SKM-1 (cell line): Measurements from ENCODE around the gene TOLLIP.

Source experiments
- DNase-seq: peaks from one replicate; lab custom pipeline; 2025; ENCODE audit not compliant: unreplicated experiment; lab: John Stamatoyannopoulos, UW

The TOLLIP gene

DNA sequence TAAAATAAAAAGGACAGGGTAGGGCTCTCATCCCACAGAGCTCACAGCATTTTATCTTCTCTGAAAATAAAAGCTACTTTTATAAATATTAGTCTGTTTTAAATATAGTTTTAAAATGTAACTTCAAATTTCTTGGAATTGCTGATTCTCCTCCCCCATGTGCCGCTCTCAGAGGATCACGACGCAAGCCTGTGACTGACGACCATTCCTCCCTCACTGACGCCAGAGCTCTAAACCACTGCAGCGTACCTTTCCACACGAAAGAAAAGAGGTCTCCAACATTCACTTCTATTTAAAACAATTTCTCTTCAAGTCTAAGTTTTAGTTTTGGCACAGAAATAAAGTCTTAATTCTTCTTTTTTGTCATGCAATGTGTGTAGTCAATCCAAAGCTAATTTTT, 9.3 kb downstream of the TOLLIP start:
- DNase-seq = no peak

DNA sequence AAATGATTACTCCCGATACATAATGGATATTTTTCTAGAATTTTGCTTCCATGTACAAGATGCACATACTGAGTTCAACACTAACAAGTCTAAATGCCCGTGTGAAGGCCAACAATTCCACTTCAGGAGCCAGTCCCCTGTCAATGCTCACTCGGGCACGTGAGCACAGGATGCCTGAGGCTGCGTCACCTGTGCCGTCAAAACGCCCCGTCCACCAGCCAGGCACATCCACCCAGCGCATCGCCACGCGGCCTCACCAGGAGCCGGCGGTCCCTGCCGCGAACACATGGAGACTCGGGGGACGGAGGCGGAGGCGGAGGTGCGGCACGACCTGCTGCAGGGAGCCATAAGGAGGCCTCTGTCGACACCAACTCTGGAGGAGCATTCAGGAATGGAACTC, 9.8 kb downstream of the TOLLIP start:
- no peak for DNase-seq

DNA sequence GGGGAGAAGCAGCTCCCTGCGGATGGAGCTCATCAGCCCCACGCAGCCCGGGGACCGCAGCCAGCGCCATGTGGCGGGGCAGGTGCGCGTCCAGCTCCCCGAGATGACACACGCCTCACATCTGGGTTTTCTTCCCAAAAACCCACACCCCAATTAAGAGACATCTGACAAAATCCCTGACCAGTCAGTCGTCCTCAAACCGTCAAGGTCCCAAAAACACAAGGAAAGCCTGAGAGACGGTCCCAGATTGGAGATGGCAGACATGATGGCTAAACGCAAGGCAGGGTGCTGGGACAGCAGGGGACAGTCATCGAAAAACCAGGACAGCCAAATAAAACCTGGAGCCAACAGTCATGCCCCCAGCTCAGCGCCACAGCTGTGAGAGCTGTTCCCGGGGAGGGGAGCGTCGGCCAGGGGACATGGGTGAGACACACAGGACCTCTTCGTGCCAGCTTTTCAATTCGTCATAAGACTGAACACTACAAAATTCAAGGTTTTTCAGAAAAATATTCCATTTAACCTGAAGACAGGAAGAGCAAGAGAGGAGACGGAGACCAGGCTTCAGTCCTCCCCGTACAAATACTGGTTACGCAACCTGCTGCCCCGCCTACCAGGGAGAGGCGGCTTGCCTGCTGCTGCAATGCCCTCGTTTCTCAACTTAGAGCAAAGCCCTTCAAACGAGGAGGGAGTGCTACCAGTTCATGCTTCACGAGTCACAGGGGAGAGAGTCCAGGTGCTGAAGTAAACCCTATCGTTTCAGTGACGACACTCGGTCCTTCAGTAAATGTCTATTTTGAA, 10.5 kb downstream of the TOLLIP start:
- DNase-seq = peak; percentile 88

DNA sequence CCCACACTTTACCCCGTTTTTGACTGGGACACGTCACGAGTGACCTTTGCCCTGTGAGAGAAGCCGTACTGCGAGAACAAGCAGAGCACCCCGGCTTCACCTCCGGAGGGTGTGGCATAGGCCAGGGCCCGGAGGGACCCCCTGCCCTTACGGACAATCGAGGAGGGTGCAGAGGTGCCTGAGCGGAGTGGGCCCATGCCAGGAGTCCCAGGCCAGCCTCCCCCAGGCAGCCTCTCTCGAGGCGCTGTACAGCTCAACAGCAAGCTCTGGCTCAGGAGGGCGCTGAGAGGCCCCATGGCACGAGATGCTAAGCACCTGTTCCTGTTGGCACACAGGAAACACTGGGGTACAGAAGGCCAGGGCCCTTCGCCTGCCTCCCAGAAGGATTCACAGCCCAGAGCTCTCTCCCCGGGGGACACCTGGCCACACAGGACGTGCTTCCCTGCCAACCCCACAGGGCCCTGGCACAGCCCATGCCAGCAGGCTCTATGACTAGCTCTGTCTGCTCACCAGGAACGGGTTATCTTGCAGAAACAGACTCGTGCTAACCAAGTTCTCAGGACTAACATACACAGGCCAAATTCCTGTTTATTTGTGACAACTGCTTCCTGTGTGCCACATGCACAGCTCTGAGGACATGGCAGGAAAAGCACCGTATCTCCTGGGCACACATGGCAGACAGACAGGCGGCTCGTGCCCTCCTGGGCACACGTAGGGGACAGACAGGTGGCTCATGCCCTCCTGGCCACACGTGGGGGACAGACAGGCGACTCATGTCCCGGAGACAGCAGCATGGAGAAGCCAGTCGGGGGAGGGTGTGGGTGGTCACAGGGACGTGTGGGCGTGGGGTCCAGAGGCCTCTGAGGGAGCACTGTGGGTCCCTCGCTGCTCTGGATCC, 11.6 kb downstream of the TOLLIP start:
- no peak for DNase-seq

DNA sequence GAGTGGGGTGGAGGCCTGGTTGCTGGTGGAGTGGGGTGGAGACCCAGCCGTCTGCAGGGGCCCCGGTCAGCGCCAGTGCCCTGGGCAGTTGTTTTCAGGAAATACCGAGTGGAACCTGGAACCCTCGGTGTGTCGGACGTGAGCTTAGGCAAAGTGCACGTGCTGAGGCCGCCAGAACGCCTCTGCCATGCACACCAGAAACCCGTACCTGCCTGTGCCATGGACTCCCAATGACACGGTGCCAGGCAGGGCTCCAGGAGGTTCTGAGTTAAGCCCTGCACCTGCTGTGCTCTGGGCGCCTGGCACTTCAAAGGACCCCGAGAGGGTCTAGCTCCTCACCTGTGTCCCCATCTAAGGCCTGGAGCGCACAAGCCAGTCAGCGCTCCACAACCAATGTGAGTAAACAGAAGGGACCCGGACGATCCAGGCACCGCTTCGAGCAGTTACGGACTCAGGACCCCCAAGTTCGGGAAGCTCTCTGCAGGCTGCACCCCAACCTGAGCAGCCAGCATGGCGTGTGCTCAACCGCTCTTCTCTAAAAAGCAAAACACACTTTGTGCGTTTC, 12.3 kb downstream of the TOLLIP start:
- no peak for DNase-seq

DNA sequence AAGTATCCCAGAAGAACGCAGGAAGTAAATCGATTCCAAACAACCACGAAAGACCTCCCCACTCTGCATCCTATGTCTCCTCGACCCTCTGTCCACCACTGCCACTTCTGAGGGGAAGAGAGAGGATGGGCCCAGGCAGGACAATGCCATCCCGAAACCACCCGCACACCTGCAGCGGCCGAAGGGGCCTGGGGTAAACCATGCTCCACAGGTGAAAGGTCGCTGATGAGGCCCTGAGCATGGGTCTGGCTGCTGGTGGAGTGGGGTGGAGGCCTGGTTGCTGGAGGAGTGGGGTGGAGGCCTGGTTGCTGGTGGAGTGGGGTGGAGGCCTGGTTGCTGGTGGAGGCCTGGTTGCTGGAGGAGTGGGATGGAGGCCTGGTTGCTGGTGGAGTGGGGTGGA, 13.1 kb downstream of the TOLLIP start:
- DNase-seq = no peak

DNA sequence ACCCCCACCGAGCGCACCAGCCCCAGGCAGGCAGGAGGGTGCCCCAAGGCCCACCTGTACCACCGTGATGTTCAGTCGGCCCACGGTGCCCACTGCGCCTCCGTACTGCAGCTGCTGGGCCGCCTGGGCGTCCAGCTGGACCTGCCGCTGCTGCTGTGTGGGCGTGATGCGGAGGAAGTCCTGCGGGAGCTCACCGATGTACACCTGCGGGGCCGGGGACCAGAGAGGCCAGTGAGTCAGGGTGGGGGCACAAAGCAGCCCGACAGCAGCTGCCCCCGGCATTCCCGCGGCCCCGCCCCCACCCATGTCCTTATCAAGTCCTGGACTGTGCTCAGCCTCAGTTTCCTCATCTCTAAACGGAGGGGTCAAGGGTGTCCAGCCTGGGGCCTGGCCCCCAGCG, 13.8 kb downstream of the TOLLIP start:
- no peak for DNase-seq

DNA sequence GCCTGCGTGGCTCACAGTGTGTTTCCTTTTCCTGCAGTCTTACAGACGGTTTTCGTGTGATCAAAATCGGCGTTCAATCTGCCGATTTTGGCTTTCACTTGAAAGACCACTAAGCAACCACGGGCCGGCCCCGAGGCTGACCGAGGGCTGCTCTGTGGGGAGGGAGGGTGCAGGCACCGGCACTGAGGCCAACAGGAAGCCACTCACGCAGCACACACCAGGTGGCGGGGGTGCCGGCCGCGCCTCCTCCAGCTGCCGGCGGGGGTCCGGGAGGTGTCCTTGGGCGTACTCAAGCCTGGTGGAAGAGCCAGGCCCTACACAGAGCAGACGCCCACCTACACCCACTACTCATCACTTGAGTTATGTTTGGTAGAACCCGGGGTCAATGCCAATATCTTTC, 14.3 kb downstream of the TOLLIP start:
- no peak for DNase-seq

DNA sequence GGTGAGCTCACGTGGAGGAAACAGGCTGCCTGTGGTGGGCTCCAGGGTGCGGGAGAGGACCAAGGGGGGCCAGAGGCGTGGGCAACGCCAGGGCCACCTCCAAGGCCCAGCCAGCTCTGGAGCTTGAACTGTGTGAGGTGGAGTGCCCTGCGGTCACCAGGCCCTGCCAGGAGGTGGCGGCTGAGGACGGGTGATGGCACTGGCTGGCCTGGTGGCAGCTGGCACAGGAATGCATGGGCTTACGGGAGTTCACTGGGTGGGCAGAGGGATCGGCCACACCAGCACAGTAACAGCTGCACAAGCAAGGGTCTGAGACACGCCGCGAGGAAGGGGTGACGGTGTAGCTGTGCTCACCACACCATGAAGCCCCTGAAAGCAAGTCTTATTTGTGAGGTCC, 15.8 kb downstream of the TOLLIP start:
- DNase-seq = no peak

DNA sequence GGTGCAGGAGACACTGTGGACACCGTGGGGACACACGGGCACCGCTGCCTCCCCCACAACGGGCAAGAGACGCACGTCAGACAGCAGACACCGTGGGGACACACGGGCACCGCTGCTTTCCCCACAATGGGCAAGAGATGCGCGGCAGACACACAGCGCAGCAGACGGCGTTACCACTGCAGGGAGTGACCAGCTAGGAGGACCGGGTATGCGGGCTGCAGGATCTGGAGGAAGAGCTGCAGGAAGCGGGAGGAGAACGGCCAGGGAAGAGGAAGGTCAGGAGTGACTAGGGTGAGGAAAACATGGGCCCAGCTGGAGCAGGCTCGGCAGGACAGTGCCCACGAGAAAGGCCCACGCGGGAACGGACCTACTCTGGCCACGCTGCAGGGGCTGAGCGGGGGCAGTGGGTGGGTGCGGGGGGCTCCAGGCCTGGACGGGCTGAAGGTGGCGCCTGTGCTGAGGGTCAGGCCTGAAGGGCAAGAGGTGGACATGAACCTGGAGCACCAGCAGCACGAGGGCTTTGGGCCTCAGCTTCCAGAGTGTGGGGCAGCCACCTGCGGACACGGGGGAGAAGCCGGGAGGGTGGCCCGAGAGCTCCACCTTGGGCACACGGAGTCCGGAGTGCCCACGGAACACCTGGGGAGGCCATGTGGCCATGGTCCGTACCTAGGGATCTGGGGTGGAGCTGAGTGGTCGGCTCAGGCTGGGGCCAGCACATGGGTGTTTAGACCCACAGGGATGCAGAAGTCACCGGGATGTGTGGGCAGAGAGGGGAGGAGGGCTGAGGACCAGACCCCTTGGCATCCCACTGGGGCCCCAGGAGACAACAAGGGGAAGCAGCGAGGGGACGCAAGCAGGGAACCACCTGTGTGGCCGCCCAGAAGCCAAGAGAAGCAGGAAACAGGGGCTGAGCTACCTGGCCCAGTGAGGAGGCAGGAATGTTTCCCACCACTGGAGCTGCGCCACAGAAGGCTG, 16.5 kb downstream of the TOLLIP start:
- no peak for DNase-seq

DNA sequence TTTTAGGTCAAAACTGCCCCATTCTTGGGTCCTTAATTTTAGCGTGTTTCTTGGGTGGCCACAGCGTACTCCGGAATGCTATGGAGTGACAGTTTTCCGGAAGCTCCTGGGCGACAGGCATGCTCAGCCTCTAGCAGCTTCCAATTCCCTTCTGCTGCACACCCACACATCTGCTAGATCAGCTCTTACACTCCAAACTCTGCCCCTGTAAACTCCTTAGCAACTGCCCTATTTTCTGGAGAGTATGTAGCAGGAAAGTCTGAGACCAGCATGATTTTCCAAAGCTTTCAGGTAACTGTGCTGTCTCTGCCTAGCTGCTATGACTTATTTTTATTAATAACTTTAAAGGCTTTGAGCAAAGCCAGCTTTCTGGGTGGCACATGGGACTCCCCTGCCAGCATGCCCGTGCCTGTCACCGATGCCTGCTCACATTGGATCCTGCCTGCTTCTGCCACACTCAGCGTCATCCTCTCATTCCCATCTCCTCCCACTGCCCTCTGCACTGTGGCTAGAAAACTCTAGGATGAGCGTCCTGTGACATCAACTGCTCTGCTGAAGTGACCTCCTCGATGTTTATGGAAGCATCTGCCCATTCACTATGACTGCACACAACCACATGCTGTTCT, 17.3 kb downstream of the TOLLIP start:
- DNase-seq = no peak

DNA sequence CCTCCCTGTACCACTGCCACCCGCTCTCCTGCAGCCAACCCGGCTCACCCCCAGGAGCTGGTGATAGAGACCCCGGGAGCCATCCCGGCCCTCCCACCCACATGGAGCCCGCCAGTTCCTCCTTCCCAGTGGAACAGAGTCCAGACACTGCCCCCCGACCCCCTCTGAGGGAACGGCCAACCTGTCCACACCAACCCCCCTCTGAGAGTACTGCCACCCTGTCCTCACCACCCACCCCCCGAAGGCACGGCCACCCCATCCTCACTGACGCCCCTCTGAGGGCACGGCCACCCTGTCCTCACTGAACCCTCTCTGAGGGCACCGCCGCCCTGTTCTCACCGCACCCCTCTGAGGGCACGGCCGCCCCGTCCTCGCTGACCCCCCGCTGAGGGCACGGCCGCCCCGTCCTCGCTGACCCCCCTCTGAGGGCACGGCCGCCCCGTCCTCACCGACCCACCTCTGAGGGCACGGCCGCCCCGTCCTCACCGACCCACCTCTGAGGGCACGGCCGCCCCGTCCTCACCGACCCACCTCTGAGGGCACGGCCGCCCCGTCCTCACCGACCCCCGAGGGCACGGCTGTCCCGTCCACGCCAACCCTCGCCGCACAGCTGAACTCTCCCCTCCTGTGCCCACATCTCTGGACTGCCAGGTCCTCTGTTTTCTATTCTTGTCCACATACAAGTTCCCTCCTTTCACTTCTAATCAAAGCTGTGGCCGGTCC, 18.0 kb downstream of the TOLLIP start:
- DNase-seq = no peak

DNA sequence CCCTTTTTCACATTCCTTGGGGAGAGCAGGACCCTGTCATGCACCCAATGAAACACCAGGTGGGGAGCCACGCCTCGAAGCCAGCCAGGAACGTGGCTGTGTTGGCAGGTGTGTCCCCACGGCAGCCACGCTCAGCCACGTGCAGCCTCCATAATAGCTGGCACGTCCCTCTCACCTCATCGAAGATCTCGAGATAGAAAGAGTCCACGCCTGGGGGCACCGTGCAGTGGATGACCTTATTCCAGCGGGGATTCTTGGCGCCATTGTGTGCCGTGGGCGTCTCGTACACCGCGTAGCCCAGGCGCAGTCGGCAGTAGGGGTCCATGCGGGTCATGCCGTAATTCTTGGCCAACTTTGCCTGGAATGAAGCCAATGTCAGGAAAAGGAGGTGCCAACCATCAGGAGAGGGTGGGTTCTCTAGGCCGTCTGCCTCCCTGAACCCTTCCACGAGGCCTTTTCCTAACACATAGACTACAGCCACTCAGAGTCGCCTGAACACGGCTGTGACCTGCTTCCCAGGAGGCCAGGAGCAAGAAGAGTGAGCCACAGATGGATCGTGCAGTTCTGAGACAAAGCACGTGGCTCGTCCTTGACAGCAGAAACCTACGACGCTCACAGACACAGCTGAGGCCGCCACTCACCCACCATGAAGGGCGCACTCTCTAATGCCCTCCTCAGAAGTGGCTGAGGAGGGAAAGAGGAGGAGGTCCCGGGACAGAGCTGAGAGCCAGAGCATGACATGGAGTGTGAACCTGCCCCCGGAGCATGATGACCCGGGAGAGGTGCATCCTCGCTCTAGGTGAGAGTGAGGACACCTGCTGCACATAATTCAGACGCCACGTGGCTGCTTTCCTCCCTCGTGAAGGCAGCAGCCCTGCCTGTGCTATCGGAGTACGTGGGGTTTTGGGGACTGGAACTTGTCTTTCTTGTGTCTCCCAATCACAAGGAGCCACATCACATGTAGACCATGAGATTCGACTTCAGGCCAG, 19.1 kb downstream of the TOLLIP start:
- no peak for DNase-seq

DNA sequence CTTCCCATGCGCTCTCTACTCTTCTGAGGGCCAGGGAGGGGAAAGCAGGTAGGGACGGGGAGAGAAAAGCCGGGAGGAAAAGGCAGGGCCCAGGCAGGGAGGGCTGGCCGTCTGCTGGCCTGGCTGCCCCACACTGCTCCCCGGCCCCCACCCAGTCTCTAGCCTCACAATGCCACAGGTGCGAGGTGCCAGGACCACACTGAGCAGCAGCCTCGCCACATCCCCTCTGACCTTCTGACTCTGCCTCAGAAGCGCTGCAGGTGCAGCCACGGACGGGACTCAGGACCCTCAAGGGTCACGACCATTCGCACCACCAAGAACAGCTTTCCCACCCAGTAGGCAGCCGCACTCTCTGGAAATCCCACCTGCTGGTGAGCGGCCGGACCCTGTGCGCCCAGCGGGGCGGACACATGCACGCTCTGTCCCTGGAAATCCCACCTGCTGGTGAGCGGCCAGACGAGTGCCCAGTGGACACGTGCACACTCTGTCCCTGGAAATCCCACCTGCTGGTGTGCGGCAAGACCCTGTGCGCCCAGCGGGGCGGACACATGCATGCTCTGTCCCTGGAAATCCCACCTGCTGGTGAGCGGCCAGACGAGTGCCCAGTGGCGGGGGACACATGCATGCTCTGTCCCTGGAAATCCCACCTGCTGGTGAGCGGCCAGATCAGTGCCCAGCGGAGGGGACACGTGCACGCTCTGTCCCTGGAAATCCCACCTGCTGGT, 20.1 kb downstream of the TOLLIP start:
- no peak for DNase-seq

DNA sequence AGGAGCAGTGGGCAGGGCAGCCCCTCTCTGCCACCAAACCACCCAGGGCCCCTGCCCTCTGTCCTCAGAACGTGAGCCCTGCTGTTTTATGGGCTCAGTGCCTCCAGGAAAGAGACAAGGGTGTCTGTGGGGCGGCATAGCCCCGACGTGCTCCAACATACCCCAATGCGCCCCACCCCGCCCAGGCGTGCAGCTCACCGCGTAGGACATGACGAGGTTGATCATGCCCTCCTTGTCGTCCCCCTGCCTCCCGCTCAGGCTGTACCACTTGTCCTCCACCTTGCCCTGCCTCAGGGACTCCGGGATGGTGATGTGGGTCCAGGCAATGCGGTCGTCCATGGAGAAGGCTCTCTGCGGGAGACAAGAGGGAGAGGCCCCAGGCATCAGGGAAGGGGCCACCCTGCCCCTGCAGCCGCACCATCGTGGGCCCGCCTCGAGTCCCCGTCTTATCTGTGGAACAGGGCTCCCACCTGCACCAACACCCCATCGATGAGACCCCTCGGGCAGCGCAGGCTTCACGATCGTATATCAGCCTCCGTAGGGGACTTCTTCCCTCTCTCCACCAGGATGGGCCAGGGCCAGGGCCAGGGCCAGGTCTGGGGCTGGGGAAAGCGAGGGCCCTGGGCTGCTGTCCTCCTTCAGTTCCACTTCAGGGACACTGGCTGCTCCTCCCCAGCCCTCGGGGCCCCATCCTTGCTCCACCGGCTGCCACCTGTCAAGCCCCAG, 20.8 kb downstream of the TOLLIP start:
- no peak for DNase-seq

DNA sequence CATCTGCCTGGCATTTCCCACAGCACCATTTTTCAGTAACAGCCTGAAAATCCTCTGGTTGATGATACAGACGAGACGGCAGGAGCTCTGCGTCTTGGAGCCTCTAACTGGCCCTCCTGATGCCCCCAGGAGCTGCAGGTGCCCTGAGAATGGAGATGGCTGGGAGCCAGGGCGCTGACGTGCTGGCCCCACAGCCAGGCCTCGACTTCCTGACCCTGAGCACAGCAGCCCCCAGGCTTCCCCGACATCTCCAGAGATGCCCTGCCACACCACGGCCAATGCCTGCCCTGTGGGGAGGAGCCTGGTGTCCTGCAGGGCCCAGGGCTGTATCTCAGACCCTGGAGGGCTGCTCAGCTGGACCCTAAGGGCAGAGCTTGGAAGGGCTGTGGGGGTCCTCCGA, 21.5 kb downstream of the TOLLIP start:
- no peak for DNase-seq

DNA sequence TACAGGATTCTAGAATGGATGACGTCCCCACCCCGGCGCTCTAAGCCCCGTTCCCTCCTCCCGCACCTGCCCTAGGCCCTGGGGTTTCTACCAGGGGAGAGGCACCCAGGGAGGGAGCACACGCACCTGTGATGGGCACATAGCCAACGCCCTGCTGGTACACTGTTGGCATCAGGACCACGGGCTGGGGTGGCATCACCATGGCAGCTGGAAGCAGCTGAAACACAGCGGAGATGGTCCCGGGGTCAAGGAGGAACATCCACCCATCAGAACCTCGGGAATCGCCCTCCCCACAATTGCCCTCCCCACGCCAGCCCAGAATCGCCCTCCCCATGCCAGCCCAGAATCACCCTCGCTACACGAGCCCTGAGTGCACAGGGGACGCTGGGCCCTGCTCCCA, 23.6 kb downstream of the TOLLIP start:
- no peak for DNase-seq
